ENCODE data around the gene SPRY4. TPM values are rescaled to one million over a fixed set of nuclear protein-coding genes. Genes with fewer than 3 reads are reported as not detected.
"Not testable (repeated sequence)": the region's sequence is repeated elsewhere in the genome, so short reads cannot be mapped to it uniquely, and the experiment has no call there.

SPRY4 gene
- 0.90 and 1.0 TPM in 2 replicates for total RNA-seq

GRCh38 chr5:142324871-142325724, at the start of gene SPRY4:
Gene SPRY4, minus strand, starts transcription at chr5:142325021. Its CDS starts 9,913 bp downstream, at chr5:142315108.
- intact Hi-C loops (cut with micrococcal nuclease), result loop anchor here (1.0 to 10.0 kb wide), 5 partner anchors 32 to 360 kb away; partner anchors contain the start of gene RNF14

GRCh38 chr5:142368529-142368928, 43.7 kb upstream of the SPRY4 start:
- intact Hi-C loops (cut with micrococcal nuclease), result loop anchor here (10.0 kb wide), 1 partner anchor 684 kb away; the partner anchor contains the start of gene ARAP3

GRCh38 chr5:142366007-142366406, 41.2 kb upstream of the SPRY4 start:
- intact Hi-C loops (cut with micrococcal nuclease), result loop anchor here (10.0 kb wide), 1 partner anchor 681 kb away; the partner anchor contains the start of gene ARAP3

- intact Hi-C loops (cut with micrococcal nuclease), result loop anchor here (10.0 kb wide), 1 partner anchor 680 kb away; the partner anchor contains the start of gene ARAP3
Measured at GRCh38 chr5:142364251-142365145, 39.7 kb upstream of the SPRY4 start.

- intact Hi-C loops (cut with micrococcal nuclease), result loop anchor here (10.0 kb wide), 1 partner anchor 679 kb away; the partner anchor contains the start of gene ARAP3
Measured at GRCh38 chr5:142363619-142363963, 38.8 kb upstream of the SPRY4 start.

GRCh38 chr5:142362193-142362592, 37.4 kb upstream of the SPRY4 start:
- intact Hi-C loops (cut with micrococcal nuclease), result loop anchor here (10.0 kb wide), 1 partner anchor 677 kb away; the partner anchor contains the start of gene ARAP3

- intact Hi-C loops (cut with micrococcal nuclease), result loop anchor here (10.0 kb wide), 1 partner anchor 676 kb away; the partner anchor contains the start of gene ARAP3
Measured at GRCh38 chr5:142360607-142361120, 35.8 kb upstream of the SPRY4 start.

GRCh38 chr5:142360051-142360498, 35.3 kb upstream of the SPRY4 start:
- intact Hi-C loops (cut with micrococcal nuclease), result loop anchor here (10.0 kb wide), 1 partner anchor 675 kb away; the partner anchor contains the start of gene ARAP3

- intact Hi-C loops (cut with micrococcal nuclease), result loop anchor here (5.0 to 10.0 kb wide), 2 partner anchors 644 to 1826 kb away; no protein-coding TSS in a partner anchor
Measured at GRCh38 chr5:142358648-142359047, 33.8 kb upstream of the SPRY4 start.

- intact Hi-C loops (cut with micrococcal nuclease), result loop anchor here (5.0 to 10.0 kb wide), 2 partner anchors 644 to 1827 kb away; no protein-coding TSS in a partner anchor
Measured at GRCh38 chr5:142358121-142358520, 33.3 kb upstream of the SPRY4 start.

- intact Hi-C loops (cut with micrococcal nuclease), result loop anchor here (1.0 to 10.0 kb wide), 12 partner anchors 32 to 1827 kb away; partner anchors contain the start of genes ARHGAP26, NDFIP1, RNF14 and SPRY4
Measured at GRCh38 chr5:142357469-142358090, 32.8 kb upstream of the SPRY4 start.

- intact Hi-C loops (cut with micrococcal nuclease), result loop anchor here (1.0 to 10.0 kb wide), 12 partner anchors 32 to 1828 kb away; partner anchors contain the start of genes ARHGAP26, NDFIP1, RNF14 and SPRY4
Measured at GRCh38 chr5:142356716-142357468, 32.1 kb upstream of the SPRY4 start.

- intact Hi-C loops (cut with micrococcal nuclease), result loop anchor here (2.0 to 10.0 kb wide), 7 partner anchors 342 to 1828 kb away; partner anchors contain the start of genes ARHGAP26, RNF14 and TAF7
Measured at GRCh38 chr5:142356349-142356715, 31.5 kb upstream of the SPRY4 start.

GRCh38 chr5:142353071-142353472, 28.3 kb upstream of the SPRY4 start:
- intact Hi-C loops (cut with micrococcal nuclease), result loop anchor here (5.0 to 10.0 kb wide), 2 partner anchors 201 to 1832 kb away; no protein-coding TSS in a partner anchor

GRCh38 chr5:142350021-142350420, 25.2 kb upstream of the SPRY4 start:
- intact Hi-C loops (cut with micrococcal nuclease), result loop anchor here (5.0 to 10.0 kb wide), 2 partner anchors 198 to 1835 kb away; no protein-coding TSS in a partner anchor

- intact Hi-C loops (cut with micrococcal nuclease), result no loop called here
Measured at GRCh38 chr5:142346706-142347105, 21.9 kb upstream of the SPRY4 start.

- intact Hi-C loops (cut with micrococcal nuclease), result not testable (repeated sequence)
Measured at GRCh38 chr5:142344915-142345314, 20.1 kb upstream of the SPRY4 start.

GRCh38 chr5:142343531-142343930, 18.7 kb upstream of the SPRY4 start:
- intact Hi-C loops (cut with micrococcal nuclease), result no loop called here
